Activated naive CD4-positive, alpha-beta T cell treated with anti-CD3 and anti-CD28 coated beads for 36 hours (primary cell): Measurements from ENCODE around the gene ENGASE. TPM values are rescaled to one million over a fixed set of nuclear protein-coding genes. Genes with fewer than 3 reads are reported as not detected.

ENCODE experiments used
- CTCF ChIA-PET: fragments of 350-600 bp; sonication (Branson Sonifier 250); formaldehyde crosslinking; loops from one replicate; lab custom pipeline; 2021; ENCODE audit warnings: antibody characterized with exemption; lab: Charles Lee
- DNase-seq: peaks from one replicate; pipeline ENCODE4 v3.0.0-alpha.2; 2020
- H3K27ac Mint-ChIP-seq: one replicate; pipeline ENCODE4 v1.8.0; 2021; ENCODE audit warnings: mild to moderate bottlenecking, mixed read lengths
- H3K27me3 Mint-ChIP-seq: one replicate; pipeline ENCODE4 v1.8.0; 2021; ENCODE audit warnings: low read depth, mixed read lengths
- H3K36me3 Mint-ChIP-seq: one replicate; pipeline ENCODE4 v1.8.0; 2021; ENCODE audit warnings: low read depth, mixed read lengths
- H3K4me1 Mint-ChIP-seq: one replicate; pipeline ENCODE4 v1.8.0; 2021; ENCODE audit warnings: low read depth, mixed read lengths
- H3K4me3 Mint-ChIP-seq: one replicate; pipeline ENCODE4 v1.8.0; 2021; ENCODE audit warnings: mild to moderate bottlenecking, moderate library complexity, mixed read lengths
- H3K9me3 Mint-ChIP-seq: one replicate; pipeline ENCODE4 v1.8.0; 2021; ENCODE audit warnings: mixed read lengths
- intact Hi-C: fragments of 100-400 bp; cut with micrococcal nuclease; formaldehyde crosslinking; loops from one replicate; pipeline ENCODE4 v1.15.1; 2023
- total RNA-seq, 2 experiments: library from RNA; stranded (reverse); gene quantifications; one replicate each; pipeline ENCODE4 v1.2.3, GENCODE V29; 2021

ENGASE gene
- total RNA-seq, 2 experiments from 2014 or later = 49.5 to 51.2 TPM

DNA sequence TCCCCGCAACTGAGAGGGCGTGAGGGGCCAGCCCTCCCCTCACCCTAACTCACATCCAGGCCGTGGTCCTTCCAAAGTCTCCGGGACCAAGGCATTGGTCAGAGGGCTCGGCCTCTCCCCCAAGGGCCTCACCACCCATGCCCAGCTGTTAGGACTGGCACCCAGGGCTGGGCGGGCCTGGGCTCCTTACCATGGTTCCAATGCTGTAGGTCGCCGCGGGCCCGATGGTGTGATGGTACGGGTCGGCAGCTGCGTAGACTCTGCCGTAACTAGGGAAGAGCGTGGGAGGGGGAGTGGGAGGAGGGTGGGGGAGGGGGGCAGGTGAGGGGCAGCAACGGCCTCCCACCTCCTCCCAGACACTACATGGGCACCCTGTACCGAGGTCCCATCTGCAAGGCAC is 19.6 kb downstream of the ENGASE start:
- H3K9me3 Mint-ChIP-seq = no peaks in the 10 kb centered on the region
- intact Hi-C loops = no loop called here

DNA sequence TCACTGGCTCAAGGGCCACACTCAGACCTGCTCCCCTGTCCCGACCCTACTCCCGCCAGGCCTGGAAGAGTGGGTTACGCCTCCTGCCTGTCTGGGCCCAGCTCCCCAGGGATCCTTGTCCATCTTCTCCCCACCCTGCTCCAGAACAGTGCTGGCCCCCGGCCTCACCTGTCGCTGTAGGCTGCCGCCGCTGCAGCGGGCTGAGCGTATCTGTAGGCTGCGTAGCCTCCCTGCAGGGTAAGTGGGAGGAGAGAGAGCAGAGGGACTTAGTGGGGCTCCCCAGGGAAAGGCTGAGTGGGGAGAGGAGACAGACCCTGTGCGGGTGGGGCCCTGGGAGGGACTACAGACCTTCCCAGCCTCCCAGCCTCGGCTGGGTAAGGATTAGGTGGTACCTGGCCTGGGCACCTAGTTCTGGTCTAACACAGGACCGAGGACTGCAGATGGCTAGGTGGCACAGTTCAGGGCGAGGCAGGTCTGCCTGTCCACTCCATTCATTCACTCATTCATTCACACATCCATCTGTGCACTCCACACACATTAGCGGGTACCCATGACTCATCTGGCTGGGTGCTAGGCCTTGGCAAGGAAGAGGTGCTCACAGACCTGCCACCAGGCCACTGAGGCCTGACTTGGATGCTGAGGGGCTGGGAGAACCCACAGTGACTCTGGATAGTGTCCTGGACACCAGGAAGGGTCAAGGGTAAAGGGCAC is 20.9 kb downstream of the ENGASE start:
- intact Hi-C loops = no loop called here
- CTCF ChIA-PET = interaction anchor here (1.0 kb wide), 1 partner anchor 297 kb away, joined by 6 read pairs; no protein-coding TSS in a partner anchor

More for the DNA sequence above, 19.6 kb downstream of the ENGASE start:
- CTCF ChIA-PET = interaction anchor here (1.0 to 1.3 kb wide), 2 partner anchors 297 to 298 kb away, joined by 3 to 6 read pairs; no protein-coding TSS in a partner anchor
- no peak for DNase-seq
- H3K4me1 Mint-ChIP-seq = peaks cover 6% of the 10 kb centered on the region
- no peak overlapping the region for H3K4me3 Mint-ChIP-seq
- peaks cover 26% of the 10 kb centered on the region for H3K27me3 Mint-ChIP-seq
- no peak overlapping the region for H3K27ac Mint-ChIP-seq
- no peaks in the 10 kb centered on the region for H3K36me3 Mint-ChIP-seq

DNA sequence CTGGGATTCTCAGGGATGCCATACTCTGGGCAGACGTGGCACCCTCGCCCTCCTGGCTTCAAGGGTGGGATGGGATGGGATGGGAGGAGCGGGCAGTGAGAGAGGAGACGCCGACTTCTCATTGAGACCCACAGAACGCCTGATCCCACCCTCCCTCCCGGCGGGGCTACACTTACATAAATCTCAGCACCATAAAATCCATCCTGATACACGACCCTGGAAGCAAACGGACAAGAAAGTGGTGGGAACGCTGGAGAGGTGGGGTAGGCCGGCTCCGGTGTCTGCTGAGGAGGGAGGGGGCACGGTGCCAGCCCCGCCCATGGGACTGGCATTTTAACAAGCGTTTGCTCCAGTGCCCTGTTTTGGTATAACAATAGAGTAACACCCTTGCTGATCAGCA is 21.9 kb downstream of the ENGASE start:
- H3K36me3 Mint-ChIP-seq = no peaks in the 10 kb centered on the region

More for the DNA sequence above, 20.9 kb downstream of the ENGASE start:
- Mint-ChIP-seq H3K9me3 (no peaks in the 10 kb centered on the region), H3K27me3 (peaks cover 26% of the 10 kb centered on the region), H3K4me1 (peaks cover 6% of the 10 kb centered on the region), H3K27ac (no peak overlapping the region), H3K4me3 (no peak overlapping the region), H3K36me3 (no peaks in the 10 kb centered on the region)
- no peak for DNase-seq

DNA sequence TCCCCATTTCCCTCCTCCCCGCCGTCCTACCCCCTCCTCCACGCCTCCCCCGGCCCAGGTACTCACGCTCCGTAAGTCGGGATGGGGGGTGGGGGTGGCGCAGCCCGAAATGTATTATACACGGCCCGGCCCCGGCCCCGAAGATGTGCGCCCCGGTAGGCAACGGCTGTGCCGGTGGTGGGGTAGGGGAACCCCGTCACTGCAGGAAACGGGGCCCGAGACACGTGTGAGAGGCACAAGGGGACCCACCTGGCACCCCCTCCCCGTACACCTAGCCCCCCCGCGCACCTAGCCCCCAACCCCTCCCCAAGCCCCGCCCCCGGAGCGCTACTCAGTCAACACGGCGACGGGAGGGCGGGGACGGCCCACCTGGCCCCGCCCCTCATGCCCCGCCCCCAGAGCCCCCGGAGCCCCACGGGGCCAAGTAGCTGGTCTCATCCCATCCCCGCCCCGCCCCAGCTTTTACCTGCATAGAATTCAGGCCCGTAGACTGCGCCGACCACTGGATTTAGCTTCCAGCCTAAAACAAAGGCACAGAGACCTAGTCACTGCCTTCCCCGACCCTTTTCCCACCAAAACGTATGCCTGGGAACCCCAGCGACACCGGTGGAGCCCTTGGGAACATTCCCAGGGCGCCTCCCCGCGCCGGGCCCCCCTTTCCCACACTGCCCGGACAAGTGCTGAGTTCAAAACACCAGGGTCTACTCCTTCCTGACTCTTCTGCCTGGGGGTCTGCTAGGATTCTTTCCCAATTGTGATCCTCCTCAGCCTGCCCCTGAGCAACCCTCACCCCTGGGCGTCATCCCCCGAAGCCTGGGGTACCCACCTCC is 22.8 kb downstream of the ENGASE start:
- no peak for DNase-seq
- no peak overlapping the region for H3K27ac Mint-ChIP-seq
- H3K36me3 Mint-ChIP-seq = no peaks in the 10 kb centered on the region
- H3K27me3 Mint-ChIP-seq = peaks cover 22% of the 10 kb centered on the region
- CTCF ChIA-PET = no interaction called here
- peaks cover 6% of the 10 kb centered on the region for H3K4me1 Mint-ChIP-seq
- H3K9me3 Mint-ChIP-seq = no peaks in the 10 kb centered on the region
- H3K4me3 Mint-ChIP-seq = peak overlapping the region; percentile 32
- intact Hi-C loops = no loop called here

More for the DNA sequence above, 21.9 kb downstream of the ENGASE start:
- Mint-ChIP-seq H3K27ac (no peak overlapping the region), H3K4me1 (peaks cover 6% of the 10 kb centered on the region), H3K4me3 (no peak overlapping the region), H3K9me3 (no peaks in the 10 kb centered on the region), H3K27me3 (peaks cover 26% of the 10 kb centered on the region)
- DNase-seq = no peak
- intact Hi-C loops = no loop called here
- CTCF ChIA-PET = interaction anchor here (0.6 to 0.7 kb wide), 2 partner anchors 296 to 647 kb away, joined by 3 to 4 read pairs; no protein-coding TSS in a partner anchor

DNA sequence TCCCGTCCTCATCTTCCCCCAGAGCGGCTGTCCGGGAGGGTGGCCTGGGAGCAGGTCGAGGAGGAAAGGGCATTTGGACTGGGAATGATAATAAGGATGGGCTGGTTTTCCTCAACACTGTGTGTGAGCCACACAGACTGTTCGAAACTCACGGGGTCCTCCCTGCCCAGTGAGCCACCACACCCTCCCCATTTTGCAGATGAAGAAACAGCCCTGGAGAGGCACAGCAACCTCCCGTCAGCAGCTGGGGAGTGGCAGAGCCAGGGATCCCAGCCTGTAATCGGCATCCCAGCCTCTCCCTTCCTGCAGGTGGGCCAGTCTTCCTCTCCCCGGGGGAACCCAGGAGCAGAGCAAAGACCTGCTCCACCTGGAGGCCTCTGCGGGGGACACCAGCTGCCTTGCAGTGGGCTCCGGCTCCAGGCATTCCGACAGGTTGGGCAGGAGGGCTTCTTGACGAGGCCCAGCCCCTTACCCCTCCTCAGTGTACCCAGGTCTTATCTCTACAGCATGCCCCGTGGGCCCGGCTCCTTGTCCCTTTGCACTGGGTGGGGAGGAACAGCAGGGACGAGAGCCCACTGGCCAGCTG is 23.8 kb downstream of the ENGASE start:
- DNase-seq = no peak
- Mint-ChIP-seq H3K27ac (no peak overlapping the region), H3K9me3 (no peaks in the 10 kb centered on the region), H3K27me3 (peaks cover 28% of the 10 kb centered on the region), H3K4me1 (peaks cover 4% of the 10 kb centered on the region), H3K36me3 (no peaks in the 10 kb centered on the region), H3K4me3 (no peak overlapping the region)
- intact Hi-C loops = no loop called here
- CTCF ChIA-PET = interaction anchor here (0.8 kb wide), 1 partner anchor 313 kb away, joined by 3 read pairs; no protein-coding TSS in a partner anchor

DNA sequence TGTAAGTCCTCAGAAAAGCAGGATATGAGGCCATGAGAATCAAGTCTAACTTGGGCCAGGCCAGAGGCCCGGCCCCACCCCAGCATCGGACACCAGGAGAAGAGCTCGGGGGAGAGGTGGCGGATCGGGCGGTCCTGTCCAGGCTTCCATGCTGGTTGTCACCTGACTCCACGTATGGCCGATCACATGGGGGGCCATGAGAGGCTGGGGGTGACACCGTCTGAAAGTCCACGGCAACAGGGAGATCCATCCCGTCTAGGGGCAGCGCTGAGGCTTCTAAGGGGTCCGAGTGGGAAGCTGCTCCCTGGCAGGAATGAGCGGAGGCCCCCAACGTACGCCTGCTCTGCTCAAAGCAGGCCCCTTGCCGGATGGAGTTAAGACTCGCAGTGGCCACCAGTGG is 25.8 kb downstream of the ENGASE start:
- Mint-ChIP-seq H3K36me3 (no peaks in the 10 kb centered on the region), H3K27me3 (peaks cover 21% of the 10 kb centered on the region), H3K4me3 (no peak overlapping the region), H3K4me1 (peaks cover 4% of the 10 kb centered on the region), H3K27ac (no peak overlapping the region), H3K9me3 (no peaks in the 10 kb centered on the region)
- CTCF ChIA-PET = no interaction called here
- no peak for DNase-seq
- intact Hi-C loops = no loop called here

DNA sequence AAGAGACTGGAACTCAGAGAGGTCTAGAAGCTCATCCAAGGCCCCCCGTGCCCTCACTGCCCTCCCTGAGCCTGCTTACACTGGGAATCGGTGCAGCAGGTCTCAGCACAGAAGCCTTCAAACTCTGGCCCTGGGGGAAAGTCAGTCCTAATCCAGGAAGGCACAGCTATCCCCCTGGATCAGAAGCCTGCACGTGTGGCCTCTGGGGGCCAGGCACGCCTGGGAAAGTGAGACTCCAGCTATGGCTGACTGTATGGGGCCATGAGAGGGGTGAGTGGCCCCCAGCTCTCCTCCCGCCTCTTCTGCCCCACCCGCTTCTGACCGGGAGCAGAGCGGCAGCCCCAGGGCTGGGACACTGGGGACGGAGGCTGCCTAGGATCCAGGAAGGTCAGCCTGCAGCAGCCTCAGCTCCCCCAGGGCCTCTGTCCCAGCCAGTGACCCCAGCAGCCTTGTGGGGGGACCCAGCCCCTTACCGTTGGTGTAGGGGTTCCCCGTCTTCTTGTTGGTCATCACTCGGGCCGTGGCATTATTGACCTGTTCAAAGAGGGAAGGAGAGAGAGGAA is 26.6 kb downstream of the ENGASE start:
- Mint-ChIP-seq H3K36me3 (no peaks in the 10 kb centered on the region), H3K27ac (no peak overlapping the region), H3K27me3 (peaks cover 15% of the 10 kb centered on the region), H3K4me1 (peaks cover 4% of the 10 kb centered on the region), H3K4me3 (no peak overlapping the region), H3K9me3 (no peaks in the 10 kb centered on the region)
- intact Hi-C loops = no loop called here
- no peak for DNase-seq
- CTCF ChIA-PET = no interaction called here

DNA sequence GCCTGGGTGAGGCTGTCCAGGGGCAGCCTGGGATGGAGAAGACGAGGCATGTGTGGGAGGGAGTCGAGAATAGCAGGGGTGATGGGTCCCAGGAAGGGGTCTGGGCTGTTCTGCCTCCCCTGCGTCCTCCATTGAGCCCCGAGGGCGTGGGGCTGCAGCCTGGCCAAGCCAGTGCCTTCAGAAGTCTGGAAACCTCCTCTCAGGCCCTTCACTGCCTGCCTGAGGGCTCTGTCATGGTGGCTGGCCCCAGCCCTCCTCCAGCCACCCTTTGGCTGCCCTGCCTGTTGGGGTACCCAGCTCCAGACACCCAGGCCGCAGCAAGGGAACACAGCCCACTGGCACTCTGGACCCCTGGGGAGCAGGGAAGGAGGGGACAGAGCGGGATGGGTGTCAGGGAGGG is 27.6 kb downstream of the ENGASE start:
- Mint-ChIP-seq H3K4me3 (no peak overlapping the region), H3K9me3 (no peaks in the 10 kb centered on the region), H3K4me1 (peaks cover 4% of the 10 kb centered on the region), H3K27me3 (peaks cover 15% of the 10 kb centered on the region), H3K27ac (no peak overlapping the region), H3K36me3 (no peaks in the 10 kb centered on the region)
- DNase-seq = no peak
- CTCF ChIA-PET = no interaction called here
- intact Hi-C loops = no loop called here

DNA sequence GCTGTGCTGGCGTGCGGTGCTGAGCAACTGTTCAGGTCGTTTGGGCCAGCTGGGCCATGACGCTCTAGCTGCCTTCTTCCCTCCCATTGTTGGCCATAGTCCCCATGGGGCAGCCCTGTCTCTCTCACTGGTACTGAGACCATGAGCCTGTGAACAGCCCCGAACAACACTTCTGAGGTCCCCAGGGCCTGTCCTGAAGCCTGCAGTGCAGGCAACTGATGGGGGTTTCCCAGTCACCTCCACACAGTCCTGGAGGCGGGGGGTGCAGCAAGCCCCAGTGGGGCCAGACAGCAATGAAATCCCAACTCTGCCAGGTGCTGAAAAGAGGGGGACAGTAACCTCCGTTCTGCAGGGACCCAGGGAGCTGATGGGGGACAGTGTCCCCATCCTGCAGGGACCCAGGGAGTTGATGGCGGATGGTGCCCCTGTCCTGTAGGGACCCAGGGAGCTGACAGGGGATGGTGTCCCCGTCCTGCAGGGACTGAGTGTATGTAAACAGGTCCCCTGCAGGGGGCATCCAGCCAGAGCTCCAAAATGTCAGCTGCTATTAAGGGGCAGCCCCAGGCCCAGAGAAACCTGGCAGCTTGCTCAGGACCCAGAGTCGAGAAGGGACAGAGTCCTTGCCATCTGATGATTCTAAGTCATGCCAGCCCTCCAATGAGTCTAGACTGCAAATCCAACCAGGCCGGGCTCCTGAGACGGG is 30.4 kb downstream of the ENGASE start:
- Mint-ChIP-seq H3K4me3 (no peak overlapping the region), H3K4me1 (no peaks in the 10 kb centered on the region), H3K27ac (no peak overlapping the region), H3K9me3 (no peaks in the 10 kb centered on the region), H3K36me3 (no peaks in the 10 kb centered on the region), H3K27me3 (peaks cover 7% of the 10 kb centered on the region)
- intact Hi-C loops = no loop called here
- DNase-seq = no peak
- CTCF ChIA-PET = interaction anchor here (1.0 to 1.4 kb wide), 2 partner anchors 16 to 23 kb away, joined by 3 to 4 read pairs; no protein-coding TSS in a partner anchor

DNA sequence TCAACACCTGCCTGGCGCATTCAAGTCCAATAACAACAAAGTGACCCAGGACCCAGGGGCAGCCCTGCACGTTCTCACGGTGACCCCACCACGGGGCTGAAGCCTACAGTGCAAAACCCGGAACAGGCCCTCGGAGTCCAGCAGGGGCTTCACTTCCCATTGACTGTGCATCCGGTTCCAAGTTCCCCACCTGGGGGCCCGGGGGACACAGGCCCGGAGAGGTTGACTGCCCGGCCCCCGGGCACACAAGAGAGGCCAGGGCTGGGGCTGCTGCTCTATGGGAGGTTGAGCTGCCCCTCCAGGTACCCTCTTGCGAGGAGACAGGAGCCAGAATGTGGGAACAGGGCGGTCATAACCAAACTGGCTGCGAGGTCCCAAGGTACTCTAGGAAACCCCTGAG is 31.3 kb downstream of the ENGASE start:
- peaks cover 7% of the 10 kb centered on the region for H3K27me3 Mint-ChIP-seq
- H3K4me1 Mint-ChIP-seq = no peaks in the 10 kb centered on the region
- intact Hi-C loops = no loop called here
- H3K9me3 Mint-ChIP-seq = no peaks in the 10 kb centered on the region
- no peak overlapping the region for H3K27ac Mint-ChIP-seq
- no peak for DNase-seq
- no peak overlapping the region for H3K4me3 Mint-ChIP-seq
- no peaks in the 10 kb centered on the region for H3K36me3 Mint-ChIP-seq
- CTCF ChIA-PET = interaction anchor here (1.4 kb wide), 1 partner anchor 17 kb away, joined by 4 read pairs; no protein-coding TSS in a partner anchor

DNA sequence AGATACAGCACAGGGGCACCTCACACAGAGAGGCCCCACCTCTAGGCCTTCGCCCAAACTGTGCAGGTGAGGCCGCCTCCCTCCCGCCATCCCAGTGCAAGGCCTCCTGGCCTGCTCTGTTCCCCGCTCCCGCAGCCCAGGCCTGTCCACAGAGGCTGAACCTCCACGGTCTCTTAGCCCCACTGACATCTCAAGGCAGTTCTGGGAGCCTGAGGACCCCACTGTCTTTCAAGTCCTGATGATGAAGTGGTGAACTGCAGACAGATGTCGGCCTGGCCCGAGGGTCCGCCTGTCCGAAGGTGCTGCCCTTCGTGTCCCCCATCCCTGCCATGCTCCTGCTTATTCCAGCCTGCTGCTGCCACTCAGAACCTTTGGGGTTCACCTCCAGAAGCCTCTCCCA is 32.3 kb downstream of the ENGASE start:
- CTCF ChIA-PET = no interaction called here
- H3K36me3 Mint-ChIP-seq = no peaks in the 10 kb centered on the region
- H3K9me3 Mint-ChIP-seq = no peaks in the 10 kb centered on the region
- peaks cover 7% of the 10 kb centered on the region for H3K27me3 Mint-ChIP-seq
- DNase-seq = no peak
- no peak overlapping the region for H3K27ac Mint-ChIP-seq
- intact Hi-C loops = no loop called here
- H3K4me3 Mint-ChIP-seq = no peak overlapping the region
- H3K4me1 Mint-ChIP-seq = no peaks in the 10 kb centered on the region
